OCI-LY3 (cell line): Measurements from ENCODE around the gene SRGAP2C.
"Not testable (repeated sequence)": the region's sequence is repeated elsewhere in the genome, so short reads cannot be mapped to it uniquely, and the experiment has no call there.

Experiments used
- CTCF ChIP-seq: fragments of 200-600, 300-600 bp; sonication (generic); IDR thresholded peaks from 2 replicates; pipeline ENCODE4 v1.5.1; 2014; ENCODE audit warnings: antibody characterized with exemption, low read length, low read depth
- EZH2phosphoT487 ChIP-seq: fragments of 200-600 bp; shearing (Covaris generic); IDR thresholded peaks from 2 replicates; pipeline ENCODE4 v1.6.1; 2018; ENCODE audit warnings: antibody characterized with exemption, mixed run types, low read depth

GRCh38 chr1:121183867-121184266 lies 908 bp upstream of the SRGAP2C start:
- TF ChIP-seq CTCF, EZH2phosphoT487: not testable (repeated sequence)
